Measurements from ENCODE around the gene PEX11G. TPM values are rescaled to one million over a fixed set of nuclear protein-coding genes. Genes with fewer than 3 reads are reported as not detected.

Gene PEX11G
- polyA plus RNA-seq, 4 donors: 5.8 to 9.2 (median 7.9) TPM

GRCh38 chr19:7500811-7501450 is 12.1 kb upstream of the PEX11G start:
- no peak for DNase-seq (ENCODE audit: low read depth in 4 of 4, low spot score in 2 of 4)

DNA sequence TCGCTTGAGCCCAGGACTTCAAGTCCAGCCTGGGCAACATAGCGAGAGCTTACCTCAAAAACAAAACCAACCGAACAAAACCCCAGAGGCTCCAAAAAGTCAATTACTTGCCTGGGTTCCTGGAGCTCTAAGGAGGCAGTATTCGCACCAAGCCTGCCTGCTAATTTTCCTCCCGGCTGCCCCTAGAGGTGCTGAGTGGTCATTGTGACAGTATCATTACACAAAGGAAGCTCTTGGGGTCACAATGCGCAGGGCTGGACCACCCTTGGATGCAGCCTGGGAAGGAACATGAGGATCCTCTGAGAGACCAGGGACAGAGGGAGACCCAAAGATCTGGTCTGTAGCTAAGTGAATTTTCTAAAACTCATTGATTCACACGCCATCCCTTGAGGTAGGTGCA is 8.5 kb upstream of the PEX11G start:
- DNase-seq (ENCODE audit: low read depth in 4 of 4, low spot score in 2 of 4): no peak

GRCh38 chr19:7494416-7495098 is 5.7 kb upstream of the PEX11G start:
- DNase-seq (ENCODE audit: low read depth in 4 of 4, low spot score in 2 of 4): no peak

DNA sequence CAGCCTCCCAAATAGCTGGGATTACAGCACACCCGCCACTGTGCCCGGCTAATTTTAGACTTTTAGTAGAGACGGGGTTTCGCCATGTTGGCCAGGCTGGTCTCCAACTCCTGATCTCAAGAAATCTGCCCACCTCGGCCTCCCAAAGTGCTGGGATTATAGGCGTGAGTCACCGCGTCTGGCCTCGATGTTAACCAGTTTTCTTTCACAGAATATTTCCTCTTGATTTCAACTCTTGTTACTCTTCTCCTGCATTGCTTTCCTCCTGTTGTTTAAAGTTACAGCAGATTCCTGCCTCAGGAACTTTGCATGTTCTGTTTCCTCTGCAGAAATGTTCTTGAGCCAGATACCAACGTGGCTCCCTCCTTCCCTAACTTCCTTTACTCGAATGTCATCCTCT is 3.7 kb upstream of the PEX11G start:
- no peak for DNase-seq (ENCODE audit: low read depth in 4 of 4, low spot score in 2 of 4)

- no peak for DNase-seq (ENCODE audit: low read depth in 4 of 4, low spot score in 2 of 4)
These were observed 3.3 kb upstream of the PEX11G start for GRCh38 chr19:7492142-7492541.

DNA sequence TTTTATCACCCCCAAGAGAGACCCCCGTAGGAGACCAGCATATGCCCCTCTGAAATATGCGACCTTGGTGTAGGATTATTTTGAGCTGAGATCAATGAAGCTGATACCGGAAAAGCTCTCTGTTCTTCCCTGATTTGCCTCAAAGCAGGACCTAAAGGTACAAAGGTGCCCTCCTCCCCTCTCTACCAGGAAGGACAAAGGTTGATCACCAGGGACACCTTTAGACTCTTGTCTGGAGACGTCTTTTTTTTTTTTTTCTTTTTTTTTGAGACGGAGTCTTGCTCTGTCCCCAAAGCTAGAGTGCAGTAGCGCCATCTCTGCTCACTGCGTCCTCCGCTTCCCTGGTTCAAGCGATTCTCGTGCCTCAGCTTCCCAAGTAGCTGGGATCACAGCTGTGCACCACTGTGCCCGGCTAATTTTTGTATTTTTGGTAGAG is 792 bp upstream of the PEX11G start:
- no peak for DNase-seq (ENCODE audit: low read depth in 4 of 4, low spot score in 2 of 4)

DNA sequence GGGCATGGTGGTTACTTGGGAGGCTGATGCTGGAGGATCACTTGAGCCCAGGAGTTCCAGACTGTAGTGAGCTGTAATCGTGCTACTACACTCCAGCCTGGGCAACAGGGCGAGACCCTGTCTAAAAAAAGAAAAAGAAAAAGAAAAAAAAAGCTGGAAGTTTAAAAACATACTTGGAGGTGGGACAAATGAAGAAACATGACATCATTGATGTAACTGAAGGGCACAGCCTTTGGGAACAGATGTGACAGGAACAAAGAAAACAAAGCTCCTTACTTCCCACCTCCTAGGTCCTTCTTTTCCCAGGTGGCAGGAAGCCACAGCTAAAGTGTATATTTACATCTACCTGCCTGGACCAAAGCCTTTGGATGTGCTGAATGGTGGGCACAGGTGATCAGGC is 1.9 kb downstream of the PEX11G start:
- DNase-seq (ENCODE audit: low read depth in 4 of 4, low spot score in 2 of 4): no peak

- DNase-seq (ENCODE audit: low read depth in 4 of 4, low spot score in 2 of 4): no peak
These were observed 5.1 kb downstream of the PEX11G start for GRCh38 chr19:7483720-7484201.

DNA sequence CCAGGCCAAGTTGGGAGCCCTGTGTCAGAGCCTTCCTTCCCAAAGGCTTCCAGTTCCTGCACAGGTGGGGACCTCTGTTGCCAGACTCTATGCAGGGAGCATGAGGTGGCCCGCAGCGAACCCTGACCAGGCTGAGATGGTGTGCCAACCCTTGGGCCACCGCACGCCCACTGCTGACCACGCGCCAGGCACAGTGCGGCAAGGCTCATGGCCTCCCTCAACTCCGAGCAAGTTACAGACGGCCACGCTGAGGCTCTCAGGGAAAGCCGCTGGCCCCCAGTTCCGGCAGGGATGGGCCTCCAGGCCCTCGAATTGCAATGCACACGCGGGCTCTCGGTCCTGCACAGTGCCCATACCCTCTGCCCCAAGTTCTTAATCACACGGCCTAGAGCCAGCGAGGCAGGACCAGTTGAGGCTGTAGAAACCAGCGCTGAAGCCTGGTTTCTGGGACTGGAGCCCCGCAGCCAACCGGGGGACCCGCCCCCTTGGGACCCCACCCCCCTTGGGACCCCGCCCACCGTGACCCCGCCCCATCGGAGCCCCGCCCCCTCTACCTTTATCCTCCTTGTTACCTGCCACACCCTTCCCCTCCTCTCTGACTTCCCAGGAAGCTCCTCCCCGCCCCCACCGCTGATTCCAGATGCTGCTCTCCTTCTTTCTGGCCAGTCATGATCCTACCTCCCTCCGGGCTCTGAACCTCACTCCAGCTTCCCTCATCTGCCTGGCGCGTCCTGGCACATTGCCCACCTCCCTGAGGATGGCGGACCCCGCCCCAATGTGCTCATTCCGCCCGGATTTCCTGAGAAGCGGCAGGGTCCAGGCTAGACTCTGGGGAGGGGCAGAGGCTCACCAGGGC is 6.0 kb downstream of the PEX11G start:
- no peak for DNase-seq (ENCODE audit: low read depth in 4 of 4, low spot score in 2 of 4)

DNA sequence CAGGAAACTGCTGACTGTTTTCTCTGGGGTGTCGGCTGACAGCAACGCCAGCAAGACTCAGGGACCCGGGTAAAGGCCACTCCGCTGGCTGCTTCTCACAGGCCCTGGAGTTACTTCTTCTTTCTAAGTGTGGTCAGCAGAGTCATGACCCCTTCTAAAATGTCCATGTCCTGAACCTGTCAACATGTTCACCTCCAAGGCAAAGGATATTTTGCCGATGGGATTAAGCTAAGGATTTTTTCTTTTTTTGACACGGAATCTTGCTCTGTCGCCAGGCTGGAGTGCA is 7.9 kb downstream of the PEX11G start:
- no peak for DNase-seq (ENCODE audit: low read depth in 4 of 4, low spot score in 2 of 4)

DNA sequence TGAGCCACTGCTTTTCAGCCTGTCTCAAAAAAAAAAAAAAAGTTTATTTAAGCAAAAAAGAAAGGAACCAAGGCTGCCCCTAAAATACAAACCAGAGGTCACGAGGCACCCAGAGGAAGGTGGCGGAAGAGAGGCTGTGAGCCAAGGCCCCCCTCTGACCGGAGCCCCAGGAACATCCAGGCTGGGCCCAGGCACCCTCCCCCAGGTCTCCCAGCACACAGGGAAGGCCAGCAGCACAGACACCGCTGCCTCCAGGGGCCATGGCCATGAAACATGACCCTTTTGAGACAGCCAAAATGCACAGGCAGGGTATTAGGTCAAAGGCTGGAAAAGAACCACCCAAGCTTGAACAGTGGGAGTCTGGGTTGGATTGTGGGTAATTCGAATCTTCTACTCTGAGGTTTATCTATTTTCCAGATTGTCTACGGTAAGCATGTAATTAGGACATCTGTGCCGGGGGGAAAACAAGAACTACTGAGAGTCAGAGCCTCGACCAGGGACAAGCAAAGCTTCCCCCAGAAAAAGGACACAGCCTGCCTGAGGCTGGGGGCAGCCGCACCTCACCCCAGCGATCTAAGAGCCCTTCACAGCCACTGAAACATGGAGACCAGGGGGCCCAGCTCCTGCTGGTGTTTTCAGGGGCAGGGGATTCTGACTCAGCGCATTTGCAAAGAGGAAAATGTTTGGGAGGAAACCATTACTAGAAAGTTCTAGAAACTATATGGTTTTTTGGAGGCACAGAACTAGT is 8.4 kb downstream of the PEX11G start:
- DNase-seq (ENCODE audit: low read depth in 4 of 4, low spot score in 2 of 4): no peak

DNA sequence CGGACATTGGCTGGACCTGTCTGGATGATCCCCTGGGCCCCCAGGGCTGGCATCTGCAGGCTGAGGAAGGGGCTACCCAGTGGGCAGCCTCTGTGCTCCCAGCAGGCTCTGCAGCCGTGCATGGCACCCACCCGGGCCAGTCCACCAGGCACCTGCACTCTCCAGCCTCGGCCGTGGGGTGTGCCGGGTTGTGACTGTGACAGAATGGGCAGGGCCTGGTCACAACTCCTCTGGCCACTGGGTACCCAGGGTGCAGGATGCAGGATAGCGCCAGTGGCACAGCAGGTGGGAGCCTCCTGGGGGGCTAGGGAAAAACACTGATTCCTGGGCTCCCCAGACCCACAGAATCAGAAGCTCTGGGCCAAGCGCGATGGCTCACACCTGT is 10.0 kb downstream of the PEX11G start:
- no peak for DNase-seq (ENCODE audit: low read depth in 4 of 4, low spot score in 2 of 4)

- no peak for DNase-seq (ENCODE audit: low read depth in 4 of 4, low spot score in 2 of 4)
These were observed 10.5 kb downstream of the PEX11G start for GRCh38 chr19:7478173-7478842.

DNA sequence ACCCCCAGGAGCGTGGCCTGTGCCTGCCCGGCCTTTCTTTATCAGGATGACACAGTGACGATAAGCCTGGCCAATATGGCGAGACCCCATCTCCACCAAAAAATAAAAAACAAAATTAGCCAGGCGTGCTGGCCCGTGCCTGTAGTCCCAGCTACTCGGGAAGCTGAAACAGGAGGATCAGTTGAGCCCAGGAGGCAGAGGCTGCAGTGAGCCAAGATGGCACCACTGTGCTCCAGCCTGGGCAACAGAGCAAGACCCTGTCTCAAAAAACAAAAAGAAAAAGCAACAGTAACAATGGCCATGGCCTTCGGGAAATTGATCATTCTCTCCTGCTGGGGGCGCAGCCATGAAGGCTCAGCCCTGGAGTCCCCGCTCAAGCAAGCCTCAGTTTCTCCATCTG is 11.1 kb downstream of the PEX11G start:
- no peak for DNase-seq (ENCODE audit: low read depth in 4 of 4, low spot score in 2 of 4)

DNA sequence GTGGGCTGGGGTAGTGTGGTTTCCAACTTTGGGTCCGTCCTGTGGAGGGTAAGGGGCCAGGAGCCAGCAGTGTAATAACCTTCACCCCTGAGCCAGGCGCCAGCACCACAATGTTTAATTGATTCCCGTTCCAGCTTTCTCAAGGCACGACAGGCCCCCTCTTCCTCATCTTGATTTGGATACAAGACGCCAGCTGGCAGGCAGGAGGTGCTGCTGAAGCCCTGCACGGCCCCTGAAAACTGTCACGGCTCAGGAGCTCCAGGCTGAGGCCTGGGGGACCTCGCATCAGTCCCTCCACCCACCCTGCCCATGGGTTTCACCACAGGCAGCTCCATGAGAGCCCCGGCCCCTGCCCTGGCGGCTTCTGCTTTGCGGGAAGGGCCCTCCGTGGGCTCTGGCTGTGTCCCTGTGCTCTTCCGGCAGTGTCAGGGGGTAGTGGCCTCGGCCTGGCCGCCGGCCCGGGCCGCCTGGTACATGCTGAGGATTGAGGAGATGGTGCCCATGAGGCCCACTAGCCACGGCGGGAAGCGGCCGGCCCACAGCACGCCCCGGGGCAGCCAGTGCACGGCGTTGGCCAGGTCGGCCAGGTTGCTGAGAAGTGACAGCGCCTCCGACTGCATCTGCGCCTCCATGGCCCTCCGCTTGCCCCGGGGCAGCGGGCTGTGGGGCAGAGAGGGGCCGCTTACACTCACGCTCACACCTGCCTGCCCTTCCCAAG is 11.9 kb downstream of the PEX11G start:
- DNase-seq (ENCODE audit: low read depth in 4 of 4, low spot score in 2 of 4): no peak

DNA sequence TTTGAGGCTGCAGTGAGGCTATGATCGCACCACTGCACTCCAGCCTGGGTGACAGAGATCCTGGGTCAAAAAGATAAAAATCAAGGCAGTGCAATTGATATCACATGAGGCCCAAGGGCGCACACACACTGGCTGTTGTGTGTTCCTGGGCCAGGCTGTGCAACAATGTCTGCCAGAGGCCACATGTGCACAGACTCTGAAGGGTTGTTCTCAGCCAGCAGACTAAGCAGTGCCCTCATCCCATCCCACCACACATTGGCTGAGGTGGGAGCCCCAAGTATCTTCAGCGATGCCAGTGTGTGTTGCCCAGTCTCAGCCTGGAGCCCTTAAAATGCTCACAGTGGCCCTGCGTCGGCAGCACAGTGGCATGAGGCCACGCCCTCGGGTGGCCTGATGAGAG is 12.6 kb downstream of the PEX11G start:
- DNase-seq (ENCODE audit: low read depth in 4 of 4, low spot score in 2 of 4): no peak

DNA sequence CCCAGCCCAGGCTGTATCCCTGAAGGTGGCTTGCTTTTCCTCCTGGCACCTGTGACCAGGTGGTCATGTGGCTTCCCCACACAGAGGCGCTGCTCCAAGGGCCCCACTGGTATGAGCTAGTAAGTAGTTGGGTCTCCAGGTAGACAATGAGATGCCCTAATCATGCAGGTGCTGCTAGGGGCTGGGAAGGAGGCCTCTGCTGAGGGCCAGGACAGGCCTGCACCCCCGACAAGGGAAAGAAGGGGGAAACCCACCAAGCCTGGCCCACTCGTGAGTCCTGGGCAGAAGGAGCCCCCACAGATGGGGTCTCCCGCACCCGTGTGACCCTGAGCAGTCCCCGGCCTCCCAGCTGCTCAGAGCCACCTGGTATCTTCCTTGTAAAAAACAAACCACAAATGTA is 13.2 kb downstream of the PEX11G start:
- DNase-seq (ENCODE audit: low read depth in 4 of 4, low spot score in 2 of 4): no peak

- no peak for DNase-seq (ENCODE audit: low read depth in 4 of 4, low spot score in 2 of 4)
These were observed 16.9 kb downstream of the PEX11G start for GRCh38 chr19:7471696-7472615.

Data from left renal cortex interstitium (tissue), 4 donors.